Measurements from ENCODE around the gene OR2V2.
"Not testable (repeated sequence)": the region's sequence is repeated elsewhere in the genome, so short reads cannot be mapped to it uniquely, and the experiment has no call there.

OR2V2 gene

DNA sequence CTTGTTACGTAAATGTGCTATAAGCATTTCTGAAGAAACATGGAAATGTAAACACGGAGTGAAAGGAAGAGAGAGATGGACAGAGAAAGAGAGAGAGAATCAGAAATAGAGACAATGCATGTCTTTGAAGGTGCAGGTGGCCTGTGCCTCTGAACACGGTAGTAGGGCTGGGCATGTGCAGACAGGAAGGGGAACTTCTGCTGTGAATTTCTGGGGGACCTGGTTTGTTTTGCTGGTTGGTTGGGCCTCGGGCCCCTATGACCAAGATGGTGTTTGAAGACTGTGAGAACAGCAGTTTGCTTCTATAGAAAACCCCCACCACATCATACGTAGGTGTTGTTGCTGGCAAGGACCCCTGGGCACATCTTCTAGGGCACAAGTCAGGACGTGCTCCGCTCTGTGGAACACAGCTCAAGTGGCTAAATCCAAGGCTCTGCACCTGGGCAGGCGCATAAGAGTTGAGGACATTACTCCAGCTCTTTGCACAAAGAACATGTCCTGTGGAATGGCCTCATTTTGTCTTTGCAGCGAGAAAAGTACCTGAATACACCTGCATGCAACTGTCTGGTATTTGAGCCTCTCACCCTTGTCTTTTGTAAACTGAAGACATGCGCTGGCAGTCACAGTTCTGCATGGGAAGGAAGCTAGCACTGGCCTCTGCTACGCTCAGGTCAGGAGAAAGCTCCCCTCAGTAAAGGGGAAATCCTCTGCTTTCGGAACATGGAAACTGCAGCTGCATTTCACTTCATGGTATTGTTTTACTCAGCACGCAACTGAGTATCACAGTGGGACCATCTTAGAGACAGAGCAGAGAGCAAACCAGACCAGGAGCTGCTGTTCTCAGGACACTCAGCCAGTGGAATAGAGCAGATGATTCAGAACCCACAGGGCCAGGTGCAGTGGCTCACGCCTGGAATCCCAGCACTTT is 2.7 kb downstream of the OR2V2 start:
- no peak for DNase-seq

DNA sequence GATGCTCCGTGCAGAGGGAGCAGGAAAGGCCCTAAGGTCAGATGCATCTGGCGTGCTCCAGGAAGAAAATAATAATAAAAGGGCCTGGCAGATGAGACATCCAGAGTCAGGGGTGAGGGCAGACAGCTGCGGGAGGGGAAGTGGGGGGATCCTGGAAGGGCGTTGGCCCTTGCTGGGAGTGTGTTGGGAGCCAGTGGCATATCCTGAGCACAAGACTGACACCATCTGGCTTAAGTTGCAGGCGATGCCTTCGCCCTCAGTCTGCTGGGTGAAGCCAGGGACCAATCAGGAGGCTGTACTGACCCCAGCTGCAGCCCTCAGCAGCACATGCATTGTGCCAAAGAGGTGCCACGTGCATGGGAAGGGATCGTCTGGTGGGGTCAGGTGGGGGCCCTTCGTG is 3.8 kb downstream of the OR2V2 start:
- no peak for DNase-seq

DNA sequence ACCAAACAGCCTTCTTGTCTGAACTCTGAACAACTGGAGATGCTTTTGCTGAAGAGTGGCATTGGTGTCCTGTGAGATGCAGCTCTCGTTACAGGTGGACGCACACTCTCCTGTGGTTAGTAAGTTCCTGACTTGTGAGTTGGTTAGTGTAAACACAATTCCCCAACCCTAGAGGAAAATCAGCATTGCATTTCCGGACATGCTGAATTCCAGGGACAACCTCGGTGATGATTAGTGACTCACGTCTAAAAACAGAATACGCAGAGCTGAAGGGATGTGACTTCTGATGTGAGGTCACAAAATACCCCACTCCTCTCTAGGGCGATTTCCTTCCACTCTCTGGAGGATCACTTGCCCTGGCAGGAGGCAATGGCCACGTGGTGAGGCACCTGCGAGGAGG is 5.0 kb downstream of the OR2V2 start:
- DNase-seq: no peak

DNA sequence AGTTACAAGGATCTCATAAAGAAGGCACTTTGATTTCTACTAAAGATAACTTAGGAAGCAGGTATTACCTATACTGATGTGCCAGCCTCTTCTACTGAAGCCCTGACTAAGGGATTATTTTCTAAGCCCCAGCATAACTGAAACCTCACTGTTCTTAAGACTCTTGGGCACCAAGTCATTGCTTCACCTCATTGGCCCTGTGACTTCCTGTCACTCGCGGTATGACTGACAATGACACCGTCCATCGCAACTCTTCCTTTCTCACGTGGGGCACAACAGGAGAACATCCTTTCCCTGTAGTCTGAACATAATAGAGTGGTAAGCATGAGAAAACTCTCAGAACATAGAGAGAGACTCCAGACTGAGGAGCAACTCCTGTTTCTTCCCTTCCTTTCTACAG is 6.4 kb downstream of the OR2V2 start:
- DNase-seq: no peak

DNA sequence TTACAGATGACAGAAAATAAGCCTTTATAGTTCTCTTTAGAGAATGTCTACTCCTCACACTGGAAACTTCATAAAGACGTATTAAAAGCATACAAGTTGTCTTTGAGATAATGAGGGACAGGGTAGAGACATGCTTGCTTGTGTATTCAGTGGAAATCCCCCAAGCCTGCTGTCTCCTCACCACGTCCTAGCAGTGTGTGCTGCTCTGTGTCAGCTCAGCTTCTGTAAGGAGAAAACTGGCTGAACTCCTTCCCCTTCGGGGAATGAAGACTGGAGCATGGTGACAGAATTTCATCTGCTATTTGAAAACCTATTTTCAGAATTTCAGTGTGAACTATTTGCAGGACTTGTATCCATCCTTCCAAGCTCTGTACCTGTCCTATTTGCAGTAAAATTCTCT is 9.4 kb downstream of the OR2V2 start:
- DNase-seq: no peak

DNA sequence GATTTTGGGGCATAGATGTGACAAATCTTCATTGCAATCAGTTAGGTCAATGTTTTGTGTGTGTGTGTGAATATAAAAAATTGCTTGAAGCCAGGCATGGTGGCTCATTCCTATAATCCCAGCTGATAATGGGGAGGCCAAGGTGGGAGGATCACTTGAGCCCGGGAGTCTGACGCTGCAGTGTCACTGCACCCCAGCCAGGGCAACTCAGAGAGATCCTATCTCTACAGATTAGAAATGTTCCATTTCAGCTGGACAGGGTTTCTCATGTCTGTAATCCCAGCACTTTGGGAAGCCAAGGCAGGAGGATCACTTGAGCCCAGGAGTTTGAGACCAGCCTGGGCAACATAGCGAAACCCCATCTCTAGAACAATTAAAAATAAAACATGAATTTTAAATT is 11.5 kb downstream of the OR2V2 start:
- no peak for DNase-seq

DNA sequence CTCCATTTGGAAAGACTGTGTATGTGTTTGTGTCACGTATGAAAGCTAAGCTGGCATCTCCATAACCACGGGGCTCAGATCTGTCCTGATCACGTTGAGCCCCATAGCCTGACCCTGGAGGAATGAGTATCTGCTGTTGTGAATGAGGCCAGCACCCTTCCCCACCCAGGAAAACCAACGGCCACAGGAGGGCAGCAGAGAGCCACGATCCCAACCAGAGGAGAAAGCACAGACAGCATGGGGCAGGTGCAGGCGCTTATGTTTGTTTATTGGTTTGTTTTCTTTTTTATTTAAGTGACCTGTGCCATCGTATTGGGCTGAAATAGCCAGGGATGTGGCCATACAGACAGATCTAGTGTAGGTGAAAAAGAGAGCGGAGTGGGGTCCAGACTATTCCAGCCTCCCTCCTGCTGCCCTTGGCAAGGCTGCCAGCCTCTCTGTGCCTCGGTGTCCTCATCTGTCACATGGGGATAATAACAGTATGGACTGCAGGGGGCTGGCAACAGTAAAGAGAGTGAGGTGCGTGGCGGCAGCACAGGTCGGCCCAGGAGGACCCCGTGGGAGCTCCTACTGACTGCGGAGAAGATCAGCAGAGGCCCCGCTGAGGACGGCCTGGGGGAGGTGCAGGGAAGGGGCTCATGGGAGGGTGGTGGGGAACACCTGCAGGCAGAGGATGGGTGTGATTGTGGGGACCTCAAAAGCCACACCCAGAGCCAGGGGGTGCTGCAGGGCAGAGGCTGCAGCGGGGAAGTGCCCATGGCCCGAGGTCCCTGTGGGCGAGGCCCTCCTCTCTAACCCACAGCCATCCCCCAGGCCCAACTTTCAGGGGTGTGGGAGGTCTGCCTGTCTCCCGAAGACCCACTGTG is 12.1 kb downstream of the OR2V2 start:
- peak; percentile 64 for DNase-seq

DNA sequence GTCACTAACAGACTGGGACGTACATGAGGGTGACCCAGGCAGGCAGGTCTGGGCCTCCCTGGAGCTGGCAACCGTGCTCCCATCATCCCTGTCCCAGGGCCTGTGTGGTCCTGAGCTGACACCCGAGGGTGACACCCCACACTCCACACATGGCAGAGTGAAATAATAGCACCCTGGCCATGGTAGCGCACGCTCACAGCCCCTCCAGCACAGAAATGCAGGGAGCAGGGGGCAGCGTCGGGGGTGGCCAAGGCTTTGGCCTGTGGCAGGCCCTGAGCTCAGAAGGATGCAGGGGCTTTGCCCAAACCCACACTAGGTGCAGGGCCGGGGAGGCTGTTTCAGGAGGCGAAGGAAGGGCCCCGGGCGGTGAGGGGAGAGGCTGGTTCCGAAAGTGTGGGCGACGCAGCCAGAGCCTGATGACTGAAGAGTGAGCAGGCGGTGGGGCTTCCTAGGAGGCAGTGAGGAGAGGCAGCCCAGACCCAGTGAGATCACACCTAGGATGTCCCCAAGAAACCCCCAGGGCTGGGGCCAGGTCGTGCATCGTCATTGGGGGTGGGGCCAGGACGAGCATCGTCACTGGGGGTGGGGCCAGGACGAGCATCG is 12.9 kb downstream of the OR2V2 start:
- DNase-seq: peak; percentile 50

DNA sequence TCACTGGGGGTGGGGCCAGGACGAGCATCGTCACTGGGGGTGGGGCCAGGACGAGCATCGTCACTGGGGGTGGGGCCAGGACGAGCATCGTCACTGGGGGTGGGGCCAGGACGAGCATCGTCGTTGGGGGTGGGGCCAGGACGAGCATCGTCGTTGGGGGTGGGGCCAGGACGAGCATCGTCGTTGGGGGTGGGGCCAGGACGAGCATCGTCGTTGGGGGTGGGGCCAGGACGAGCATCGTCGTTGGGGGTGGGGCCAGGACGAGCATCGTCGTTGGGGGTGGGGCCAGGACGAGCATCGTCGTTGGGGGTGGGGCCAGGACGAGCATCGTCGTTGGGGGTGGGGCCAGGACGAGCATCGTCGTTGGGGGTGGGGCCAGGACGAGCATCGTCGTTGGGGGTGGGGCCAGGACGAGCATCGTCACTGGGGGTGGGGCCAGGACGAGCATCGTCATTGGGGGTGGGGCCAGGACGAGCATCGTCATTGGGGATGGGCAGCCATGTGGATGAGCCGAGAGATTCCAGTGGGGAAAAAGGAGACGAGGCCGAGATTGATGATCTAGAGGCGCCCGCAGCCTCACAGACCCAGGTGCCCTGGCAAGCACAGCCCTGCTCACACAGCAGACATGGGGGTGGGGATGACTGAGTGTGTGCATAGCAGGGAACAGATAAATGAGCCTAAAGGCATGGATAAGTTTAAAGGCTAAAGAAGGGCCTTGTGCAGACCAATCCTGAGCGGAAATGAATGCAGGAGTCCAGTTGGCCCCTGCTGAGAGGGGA is 13.6 kb downstream of the OR2V2 start:
- DNase-seq: peak; percentile 14

DNA sequence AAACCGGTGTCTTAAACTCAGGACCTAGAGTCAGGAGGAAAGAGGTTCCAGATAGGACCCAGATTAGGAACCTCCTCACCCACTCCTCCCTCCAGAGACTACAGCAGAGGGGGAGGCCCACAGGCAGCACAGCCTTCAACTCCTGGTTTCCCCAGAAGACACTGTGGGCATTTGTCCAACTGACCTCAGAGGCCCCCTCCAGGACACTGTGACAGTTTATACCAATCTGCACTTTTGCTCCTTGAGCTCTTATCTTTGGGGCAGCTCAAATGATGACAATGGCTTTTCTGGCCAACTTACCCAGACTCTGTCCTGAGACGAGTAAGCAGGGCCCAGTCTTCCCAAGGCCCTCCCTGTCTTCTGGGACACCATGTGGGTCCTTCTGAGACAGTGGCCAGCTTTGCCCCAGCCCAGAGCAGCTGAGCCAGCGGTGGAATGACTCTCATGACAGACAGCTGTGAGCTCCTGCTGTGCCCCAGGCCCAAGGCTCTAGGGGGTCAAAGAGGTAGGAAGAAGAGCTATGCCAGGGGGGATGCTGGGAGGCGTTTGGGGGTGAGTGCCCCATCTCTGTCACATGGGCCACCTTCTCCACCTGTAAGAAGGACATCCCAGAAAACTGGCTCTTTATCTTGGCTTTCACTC is 14.3 kb downstream of the OR2V2 start:
- DNase-seq: no peak

DNA sequence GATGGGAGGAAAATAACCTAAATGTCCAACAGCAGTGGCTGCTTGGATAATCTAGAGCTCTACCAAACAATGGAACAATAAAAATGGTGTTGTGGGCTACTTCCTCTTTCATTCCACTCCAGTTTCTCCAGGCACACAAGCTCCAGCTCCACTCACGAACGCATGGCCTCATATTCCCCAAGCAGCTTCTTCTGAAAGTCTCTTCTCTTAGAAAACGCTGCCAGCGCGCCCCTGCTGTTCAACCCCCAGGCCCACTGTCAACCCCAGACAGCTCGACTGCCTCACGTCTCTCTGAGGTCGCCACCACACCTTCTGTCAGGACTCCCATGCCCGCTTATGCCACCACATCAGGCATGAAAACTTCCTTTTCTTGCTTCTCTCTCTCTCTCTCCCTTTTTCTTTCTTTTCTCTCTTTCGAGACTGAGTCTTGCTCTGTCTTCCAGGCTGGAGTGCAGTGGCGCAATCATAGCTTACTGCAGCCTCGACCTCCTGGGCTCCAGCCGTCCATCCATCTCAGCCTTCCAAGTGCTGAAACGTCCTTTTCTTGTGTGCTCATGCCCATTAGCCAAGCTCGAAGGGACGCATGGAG is 16.2 kb downstream of the OR2V2 start:
- no peak for DNase-seq

DNA sequence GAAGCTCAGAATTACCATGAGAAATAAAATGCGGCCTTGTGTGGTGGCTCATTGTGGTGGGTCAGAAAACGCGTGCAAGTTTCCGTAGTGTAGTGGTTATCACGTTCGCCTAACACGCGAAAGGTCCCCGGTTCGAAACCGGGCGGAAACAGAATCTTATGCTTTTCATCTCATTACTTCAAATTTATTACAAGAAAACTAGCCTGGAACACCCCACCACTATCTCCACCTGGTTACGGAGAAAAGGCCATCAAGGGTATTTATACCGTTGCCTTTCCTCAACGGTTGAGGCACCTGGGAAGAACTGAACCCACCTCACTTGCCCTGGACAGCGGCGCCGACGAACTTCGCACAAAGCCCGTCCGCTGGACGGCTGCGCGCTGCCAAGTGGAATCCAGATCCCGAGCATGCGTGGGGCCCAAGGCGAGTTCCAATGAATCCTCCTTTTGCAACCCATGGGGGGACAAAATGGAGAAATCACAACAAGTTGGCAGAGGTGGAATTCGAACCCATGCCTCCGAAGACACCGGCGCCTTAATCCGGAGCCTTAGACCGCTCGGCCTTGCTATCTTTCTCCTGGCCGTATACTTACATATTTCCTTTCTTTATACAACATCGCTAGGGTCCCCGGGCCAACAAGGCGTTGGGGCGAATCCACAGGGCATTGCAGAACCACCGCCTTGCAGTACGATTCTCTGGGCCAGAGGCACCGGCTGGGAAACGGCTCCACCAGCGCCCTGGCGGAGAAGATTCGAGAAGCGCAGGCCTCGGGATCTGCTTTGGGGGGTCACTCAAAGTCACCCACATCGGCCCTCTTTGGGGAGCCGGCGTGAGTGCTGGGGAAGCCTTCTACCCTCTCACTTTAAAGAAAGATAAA is 16.9 kb downstream of the OR2V2 start:
- DNase-seq: no peak

DNA sequence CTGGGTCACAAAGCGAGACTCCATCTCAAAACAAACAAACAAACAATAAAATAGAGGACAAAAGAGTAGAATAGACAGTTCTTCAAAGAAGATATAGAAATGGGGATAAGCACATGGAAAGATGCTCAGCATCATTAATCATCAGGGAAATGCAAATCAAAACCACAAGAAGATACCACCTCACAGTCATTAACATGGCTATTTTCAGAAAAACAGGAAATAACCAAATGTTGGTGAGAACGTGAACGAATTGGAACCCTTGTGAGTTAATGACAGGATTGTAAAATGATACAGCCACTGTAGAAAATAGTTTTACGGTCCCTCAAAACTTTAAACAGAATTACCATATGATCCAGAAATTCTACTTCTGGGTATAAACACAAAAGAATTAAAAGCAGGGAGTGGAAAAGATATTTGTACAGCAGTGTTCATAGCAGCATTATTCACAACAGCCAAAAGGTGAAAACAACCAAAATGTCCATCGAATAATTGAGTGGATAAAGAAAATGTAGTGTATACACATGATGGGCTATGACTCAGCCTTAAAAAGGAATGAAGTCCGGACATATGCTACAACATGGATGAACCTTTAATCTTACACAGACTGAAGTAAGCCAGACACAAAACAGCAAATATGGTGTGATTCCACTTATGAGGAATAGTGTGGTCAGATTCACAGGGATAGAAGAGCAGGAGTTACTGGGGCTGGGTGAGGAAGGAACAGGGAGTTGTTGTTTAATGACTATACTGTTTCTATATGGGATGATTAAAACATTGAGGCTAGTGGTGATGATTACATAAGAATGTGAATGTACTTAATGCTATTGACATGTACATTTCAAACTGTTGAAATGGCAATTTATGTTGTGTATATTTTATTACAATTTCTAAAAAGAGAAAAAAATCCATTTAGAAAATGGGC is 19.7 kb downstream of the OR2V2 start:
- DNase-seq: no peak

DNA sequence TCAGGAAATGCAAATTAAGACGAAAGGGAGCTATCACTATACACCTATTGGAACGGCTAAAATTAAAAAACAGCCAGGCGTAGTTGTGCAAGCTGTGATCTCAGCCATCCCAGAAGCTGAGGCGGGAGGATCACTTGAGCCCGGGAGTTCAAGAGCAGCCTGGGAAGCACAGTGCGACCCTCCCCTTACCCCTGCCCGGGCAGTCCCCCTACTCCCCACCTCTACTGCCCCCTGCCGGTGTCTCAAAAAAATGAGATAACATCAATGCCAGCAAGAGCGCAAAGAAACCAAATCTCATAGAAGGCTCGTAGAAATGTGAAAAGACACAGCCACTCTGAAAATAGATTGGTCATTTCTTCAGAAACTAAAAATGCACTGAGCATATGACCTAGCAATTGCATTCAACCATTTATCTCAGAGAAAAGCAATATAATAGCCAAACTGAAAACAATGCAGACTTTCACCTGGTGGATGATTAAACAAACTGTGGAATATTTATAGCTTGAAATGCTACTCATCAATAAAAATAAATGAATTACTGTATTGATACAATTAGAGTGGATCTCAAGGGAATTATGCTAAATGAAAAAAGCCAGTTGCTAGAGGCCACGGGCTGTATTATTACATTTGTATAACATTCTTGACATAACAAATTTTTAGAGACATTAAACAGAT is 20.6 kb downstream of the OR2V2 start:
- no peak for DNase-seq

DNA sequence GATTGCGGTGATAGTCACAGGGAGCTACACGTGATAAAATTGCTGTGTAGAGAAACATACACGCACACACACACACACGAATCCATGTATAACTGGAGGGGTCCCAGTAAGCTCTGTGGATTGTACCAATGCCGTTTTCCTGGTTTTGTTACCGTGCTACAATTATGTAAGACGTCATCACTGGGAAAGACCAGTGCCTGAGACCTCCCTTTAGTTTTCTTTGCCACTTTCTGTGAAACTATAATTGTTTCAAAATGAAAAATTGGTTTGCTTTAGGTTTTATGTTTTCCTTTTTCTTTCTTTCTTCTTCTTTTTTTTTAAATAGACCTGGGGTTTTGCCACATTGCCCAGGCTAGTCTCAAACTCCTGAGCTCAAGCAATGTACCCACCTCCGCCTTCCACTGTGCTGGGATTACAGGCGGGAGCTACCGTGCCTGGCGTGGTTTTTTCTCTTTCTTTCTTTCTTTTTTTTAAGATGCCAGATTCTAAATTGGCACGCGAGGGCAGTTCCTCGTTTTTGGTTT is 21.3 kb downstream of the OR2V2 start:
- no peak for DNase-seq

DNA sequence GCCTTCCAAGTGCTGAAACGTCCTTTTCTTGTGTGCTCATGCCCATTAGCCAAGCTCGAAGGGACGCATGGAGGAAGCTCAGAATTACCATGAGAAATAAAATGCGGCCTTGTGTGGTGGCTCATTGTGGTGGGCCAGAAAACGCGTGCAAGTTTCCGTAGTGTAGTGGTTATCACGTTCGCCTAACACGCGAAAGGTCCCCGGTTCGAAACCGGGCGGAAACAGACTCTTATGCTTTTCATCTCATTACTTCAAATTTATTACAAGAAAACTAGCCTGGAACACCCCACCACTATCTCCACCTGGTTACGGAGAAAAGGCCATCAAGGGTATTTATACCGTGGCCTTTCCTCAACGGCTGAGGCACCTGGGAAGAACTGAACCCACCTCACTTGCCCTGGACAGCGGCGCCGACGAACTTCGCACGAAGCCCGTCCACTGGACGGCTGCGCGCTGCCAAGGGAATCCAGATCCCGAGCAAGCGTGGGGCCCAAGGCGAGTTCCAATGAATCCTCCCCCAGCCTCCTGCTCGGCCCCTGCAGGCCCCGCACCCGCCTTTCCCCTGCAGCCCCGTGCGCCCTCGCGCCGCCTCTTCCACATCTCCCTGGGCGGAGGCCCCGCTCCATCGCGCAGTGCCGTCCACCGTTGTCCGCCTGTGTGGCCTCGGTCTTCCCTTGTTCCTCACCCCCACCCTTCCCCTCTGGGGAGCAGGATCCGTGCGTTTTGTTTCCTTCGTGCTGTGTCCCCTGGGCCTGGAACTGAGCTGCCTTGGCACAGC is 22.3 kb downstream of the OR2V2 start:
- not testable (repeated sequence) for DNase-seq

DNA sequence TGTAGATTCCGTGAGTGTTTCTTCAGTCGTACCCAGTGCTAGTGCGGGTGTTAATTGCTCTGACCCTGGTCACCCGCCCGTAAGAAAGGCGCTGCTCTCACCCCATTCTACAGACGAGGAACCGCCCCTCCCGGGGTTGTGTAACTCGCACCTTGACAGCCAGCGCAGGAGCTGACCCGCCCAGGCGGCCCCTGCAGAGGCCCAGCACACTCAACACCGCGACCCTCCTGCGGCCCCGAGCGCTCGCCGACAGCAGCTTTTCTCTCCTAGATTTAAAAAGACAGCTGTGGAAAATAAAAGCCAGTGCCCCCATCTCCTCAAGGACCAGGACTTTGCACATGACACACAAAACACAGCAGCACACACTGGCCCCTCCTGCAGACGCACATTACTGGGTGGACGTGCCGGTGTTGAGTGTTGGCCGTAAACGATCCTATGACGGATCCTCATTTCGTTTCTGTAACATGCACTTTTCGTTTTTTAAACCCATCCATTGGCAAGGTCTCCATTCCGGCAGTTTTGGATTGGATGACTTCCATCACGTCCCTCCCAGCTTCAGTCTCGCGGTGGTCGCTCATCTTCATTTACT is 22.9 kb downstream of the OR2V2 start:
- no peak for DNase-seq

DNA sequence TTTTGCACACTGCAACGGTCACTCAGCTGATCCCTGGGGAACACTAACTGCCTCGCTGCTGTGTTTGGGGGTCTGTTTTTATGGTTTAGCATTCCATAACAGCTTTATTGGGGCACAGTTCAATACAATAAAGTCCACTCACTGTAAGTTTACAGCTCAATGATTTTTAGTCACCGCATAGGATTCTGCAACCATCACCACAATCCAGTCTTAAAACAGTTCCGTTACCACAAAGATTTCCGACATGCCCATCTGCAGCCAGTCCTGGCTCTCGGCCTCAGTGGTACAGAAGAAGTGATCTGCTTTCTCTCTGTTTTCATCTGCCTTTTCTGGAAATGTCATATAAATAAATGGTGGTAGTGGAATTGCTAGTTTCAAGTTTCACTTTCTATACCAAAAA is 23.6 kb downstream of the OR2V2 start:
- DNase-seq: no peak

Measured in NCI-H1436 (cell line).